Right forelimb (tissue), 1 donor: ENCODE data around the gene TMEM243.
"Not testable (repeated sequence)": the region's sequence is repeated elsewhere in the genome, so short reads cannot be mapped to it uniquely, and the experiment has no call there.

Experiments used
- DNase-seq: peaks from one replicate; pipeline ENCODE4 v3.0.0-alpha.2; 2018

The TMEM243 gene

DNA sequence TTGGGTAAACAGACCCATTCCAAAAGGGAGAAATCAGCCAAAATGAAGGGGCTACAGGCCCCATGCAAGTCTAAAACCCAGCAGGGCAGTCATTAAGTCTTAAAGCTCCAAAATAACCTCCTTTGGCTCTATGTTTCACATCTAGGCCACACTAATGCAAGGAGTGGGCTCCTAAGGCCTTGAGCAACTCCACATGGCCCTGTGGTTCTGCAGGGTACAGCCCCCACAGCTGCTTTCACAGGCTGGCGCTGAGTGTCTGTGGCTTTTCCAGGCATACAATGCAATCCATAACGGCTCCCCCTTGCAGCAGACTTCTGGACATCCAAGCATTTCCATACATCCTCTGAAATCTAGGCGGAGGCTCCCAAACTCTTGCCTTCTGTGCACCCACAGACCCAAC is 9.0 kb downstream of the TMEM243 start:
- DNase-seq = no peak

- no peak for DNase-seq
Measured at GRCh38 chr7:87209295-87209924, 10.1 kb downstream of the TMEM243 start.

DNA sequence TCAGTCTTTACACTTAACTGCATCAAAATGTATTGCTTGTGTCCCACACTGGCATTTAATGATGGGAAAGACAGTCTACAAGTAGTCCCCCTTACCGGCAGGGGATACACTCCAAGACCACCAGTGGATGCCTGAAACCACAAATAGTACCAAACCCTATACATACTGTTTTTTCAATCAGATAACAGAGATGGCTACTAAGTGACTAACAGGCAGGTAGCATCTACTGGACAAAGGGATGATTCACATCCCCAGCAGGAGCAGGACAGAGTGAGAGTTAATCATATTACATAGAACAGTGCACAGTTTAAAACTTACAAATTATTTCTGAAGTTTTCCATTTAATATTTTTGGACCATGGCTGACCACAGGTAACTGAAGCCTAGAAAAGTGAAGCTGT is 13.2 kb downstream of the TMEM243 start:
- DNase-seq = no peak

DNA sequence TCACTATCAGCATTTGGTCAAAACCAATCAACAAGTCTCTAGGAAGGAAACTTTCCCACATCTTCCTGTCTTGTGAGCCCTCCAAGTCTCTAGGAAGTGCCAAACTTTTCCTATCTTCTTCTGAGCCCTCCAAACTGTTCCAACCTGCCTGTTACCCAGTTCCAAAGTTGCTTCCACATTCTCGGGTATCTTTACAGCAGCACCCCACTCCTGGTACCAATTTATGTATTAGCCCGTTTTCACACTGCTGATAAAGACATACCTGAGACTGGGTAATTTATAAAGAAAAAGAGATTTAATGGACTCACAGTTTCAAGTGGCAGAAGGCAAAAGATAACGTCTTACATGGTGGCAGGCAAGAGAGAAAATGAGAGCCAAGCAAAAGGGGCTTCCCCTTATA is 13.8 kb downstream of the TMEM243 start:
- not testable (repeated sequence) for DNase-seq

GRCh38 chr7:87204933-87205332 is 14.6 kb downstream of the TMEM243 start:
- DNase-seq = no peak

DNA sequence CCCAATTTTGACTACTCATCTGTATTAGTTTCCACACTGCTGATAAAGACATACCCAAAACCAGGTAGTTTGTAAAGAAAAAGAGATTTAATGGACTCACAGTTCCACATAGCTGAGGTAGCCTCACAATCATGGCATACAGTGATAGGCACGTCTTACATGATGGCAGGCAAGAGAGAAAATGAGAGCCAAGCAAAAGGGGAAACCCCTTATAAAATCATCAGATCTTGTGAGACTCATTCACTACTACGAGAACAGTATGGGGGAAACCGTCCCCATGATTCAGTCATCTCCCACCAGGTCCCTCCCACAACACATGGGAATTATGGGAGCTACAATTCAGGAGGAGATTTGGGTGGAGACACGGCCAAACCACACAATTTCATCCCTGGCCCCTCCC is 15.6 kb downstream of the TMEM243 start:
- not testable (repeated sequence) for DNase-seq

DNA sequence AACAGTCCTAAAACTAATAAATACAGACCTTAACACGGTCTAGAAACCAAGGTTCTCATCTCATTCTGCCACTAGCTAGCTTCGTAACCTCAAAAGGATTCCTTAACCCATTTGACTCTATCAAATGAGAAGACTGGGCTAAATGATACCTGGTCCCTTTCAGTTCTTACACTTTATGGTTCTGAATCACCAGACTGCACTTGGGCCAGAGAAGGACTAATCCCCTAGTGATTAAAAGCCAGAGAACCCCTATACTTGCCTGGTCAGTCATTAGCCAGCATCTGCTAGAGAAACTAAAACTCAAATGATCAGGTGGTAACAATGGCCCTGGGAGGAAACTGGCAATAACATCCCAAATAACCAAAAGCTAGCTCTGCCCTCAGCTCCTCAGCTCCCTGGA is 16.8 kb downstream of the TMEM243 start:
- DNase-seq = no peak

GRCh38 chr7:87202208-87202607 is 17.3 kb downstream of the TMEM243 start:
- DNase-seq = no peak

DNA sequence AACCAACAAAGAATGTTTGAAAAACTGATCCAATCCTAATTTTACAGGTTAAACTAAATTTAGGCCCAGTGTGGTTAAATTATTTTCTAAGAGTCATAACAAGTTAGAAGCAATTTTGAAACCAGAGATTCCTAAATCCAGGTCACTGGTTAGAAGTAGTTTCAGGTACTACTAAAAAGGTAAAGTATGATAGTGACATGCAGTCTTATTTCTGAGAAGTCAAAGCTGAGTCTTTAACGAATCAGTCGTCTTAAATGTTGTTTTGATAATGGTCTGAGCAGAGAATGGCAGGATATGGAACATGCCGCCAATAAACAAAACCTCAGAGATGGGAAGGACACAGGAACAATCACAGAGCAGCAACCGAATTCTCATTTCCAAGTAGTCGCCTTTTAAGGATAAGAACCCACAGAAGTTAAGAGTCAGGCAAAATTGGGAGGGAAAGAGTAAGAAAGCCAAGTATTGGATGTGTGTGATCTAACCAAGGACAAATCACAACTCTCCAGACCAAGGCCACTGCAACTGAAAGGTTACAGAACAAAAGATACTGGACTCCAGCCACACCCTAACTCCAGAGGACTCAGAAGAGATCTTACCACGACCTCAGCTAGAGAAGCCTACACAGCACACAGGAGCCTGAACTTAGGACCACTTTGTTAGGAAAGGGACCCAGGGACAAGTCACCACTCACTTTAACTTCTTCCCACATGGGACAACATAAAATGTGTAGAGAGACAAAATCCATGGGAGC is 19.7 kb downstream of the TMEM243 start:
- DNase-seq = no peak

- no peak for DNase-seq
Measured at GRCh38 chr7:87199241-87199640, 20.3 kb downstream of the TMEM243 start.

DNA sequence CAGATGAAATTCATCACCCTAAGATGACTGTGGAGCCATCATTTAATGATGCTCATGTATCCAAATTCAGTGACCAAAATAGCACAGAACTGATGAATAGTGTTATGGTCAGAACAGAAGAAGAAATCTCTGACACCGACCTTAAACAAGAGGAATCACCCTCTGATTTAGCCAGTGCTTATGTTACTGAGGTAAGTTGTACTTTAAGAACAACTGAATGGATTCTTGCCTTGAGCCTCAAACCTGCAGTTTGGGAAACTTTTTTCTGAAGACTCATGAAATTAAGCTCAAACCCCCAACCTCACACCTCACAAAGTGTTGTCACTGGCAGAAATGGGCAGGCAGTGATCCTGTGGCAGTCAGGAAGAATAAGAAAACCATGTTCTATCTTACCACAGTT is 25.6 kb downstream of the TMEM243 start:
- no peak for DNase-seq

- DNase-seq = no peak
Measured at GRCh38 chr7:87192784-87193487, 26.6 kb downstream of the TMEM243 start.

DNA sequence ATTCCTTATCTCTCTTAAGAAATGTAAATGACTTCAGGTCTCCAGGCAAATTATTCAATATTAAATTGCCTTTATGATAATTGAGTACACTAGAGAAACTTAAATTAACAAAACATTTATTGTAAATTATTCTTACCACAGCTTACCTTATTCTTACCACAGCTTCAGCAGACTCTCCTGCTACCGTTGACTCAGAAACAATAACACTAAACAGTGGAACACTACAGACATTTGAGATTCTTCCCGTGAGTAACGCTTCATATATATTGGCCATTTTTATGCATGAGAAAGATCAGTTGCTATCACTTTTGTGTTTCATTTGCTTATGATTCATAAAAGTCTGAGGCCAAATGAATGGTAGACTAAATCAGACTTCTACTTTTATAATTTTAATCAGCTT is 28.7 kb downstream of the TMEM243 start:
- no peak for DNase-seq

GRCh38 chr7:87188930-87189329 is 30.6 kb downstream of the TMEM243 start:
- no peak for DNase-seq

GRCh38 chr7:87187120-87187519 is 32.4 kb downstream of the TMEM243 start:
- DNase-seq = no peak

GRCh38 chr7:87179180-87179579 is 40.4 kb downstream of the TMEM243 start:
- no peak for DNase-seq

GRCh38 chr7:87178320-87178719 is 41.2 kb downstream of the TMEM243 start:
- no peak for DNase-seq

- no peak for DNase-seq
Measured at GRCh38 chr7:87173471-87173870, 46.1 kb downstream of the TMEM243 start.

DNA sequence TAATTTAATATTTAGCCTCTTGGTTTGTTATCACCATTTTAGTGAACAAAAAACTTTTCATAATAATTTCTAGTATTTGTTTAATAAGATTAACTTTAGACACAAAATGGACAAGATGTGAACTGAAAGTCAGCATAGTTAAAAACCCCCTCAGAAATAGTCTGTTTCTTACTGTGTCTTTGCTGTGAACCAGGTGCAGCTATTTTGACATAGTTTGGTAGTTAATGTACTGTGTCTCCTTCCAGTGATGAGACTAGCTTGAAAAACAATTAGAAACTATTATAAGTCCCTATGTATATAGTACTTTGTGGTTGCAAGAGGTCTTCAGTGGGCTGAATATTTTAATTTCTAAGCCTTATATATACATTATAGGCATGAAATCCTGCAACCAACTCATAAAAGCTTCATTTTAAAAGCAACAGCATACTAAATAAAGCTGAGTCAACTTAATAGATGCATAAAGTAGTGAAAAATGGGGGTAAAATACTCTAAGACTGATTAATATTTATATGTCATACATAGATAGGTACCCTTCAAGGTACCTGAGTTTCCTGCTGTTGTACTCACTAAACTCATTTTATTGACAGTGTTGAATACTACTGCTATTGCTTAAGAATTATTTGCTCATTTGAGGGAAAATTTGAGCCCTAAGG is 48.1 kb downstream of the TMEM243 start:
- DNase-seq = no peak

DNA sequence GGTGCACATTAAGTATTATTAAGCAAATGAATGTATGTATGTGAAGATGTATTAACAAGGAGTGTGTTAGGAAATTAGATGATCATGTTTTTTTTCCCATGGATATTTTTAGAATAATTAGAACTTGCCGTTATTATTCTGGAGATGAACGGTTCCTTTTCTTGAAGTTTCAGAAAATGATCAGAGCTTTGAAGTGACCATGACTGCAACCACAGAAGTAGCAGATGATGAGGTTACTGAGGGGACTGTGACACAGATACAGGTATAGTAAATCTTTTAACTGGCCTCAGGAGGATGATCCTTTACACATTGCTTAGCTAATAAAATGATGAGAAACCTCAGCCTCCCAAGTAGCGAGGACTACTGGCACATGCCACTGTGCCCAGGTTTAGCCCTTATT is 48.7 kb downstream of the TMEM243 start:
- DNase-seq = no peak

DNA sequence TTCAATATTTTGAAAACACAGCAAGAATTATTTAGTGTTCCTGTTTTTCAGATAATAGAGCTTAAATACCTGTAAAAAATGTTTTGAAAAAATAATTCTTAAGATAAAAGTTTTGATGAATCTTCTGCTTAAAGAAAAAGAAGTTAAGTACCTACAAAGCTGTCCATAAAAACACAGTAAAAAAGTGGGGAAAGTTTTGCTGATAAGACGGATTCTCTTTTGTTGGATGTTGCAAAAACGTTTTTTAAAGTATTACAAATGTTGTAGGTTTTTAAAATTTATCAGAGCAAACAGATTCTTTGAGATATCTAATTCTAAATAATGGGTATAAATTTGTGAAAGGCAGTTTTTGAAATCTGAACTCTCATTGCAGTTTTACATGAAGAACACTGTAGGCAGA is 55.1 kb downstream of the TMEM243 start:
- DNase-seq = no peak

- no peak for DNase-seq
Measured at GRCh38 chr7:87159538-87159937, 60.0 kb downstream of the TMEM243 start.

GRCh38 chr7:87156709-87157108 is 62.8 kb downstream of the TMEM243 start:
- no peak for DNase-seq

DNA sequence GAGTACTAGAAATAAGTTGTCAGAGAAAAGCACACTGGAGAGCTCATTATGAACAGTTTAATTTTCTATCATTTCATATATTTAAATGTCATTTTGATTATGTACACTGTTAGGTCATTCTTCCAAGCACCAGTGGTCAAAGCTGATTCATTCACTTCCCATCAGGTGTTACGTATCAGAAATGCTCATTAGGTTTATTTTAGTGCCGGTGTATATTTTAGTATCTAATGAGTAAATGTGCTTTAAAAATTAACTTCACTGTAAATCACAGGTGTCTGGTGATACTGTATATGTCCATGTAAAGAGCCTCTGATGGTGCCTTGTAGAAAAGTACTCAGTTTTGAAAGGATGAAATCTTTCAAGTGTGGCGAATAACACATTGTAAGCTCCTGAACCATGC is 63.7 kb downstream of the TMEM243 start:
- no peak for DNase-seq
